ENCODE measurements around the gene PDLIM7.

DNA sequence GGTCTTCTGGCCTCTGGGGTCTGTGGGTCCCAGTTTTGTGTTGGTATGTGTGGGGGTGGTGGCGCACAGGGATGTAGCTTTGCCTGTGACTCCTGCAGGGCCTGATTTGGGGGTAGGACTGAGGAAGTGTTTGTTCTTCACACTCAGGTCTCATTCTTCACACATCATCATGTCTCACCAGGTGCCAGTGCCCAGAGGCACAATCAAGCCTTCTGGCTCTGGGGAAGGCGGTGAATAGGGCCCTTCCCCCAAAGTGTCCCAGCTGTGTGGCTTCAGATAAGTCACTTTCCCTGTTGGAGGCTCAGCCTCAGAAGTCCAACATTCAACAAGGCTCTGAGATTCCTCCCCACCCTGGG, 29.1 kb downstream of the PDLIM7 start:
- no peak for TF ChIP-seq EZH2 (IDR thresholded peaks at IDR 0.05; ENCODE audit: borderline replicate concordance, low read depth, low read length, poor library complexity, severe bottlenecking)
- TF ChIP-seq, protein P1, sequence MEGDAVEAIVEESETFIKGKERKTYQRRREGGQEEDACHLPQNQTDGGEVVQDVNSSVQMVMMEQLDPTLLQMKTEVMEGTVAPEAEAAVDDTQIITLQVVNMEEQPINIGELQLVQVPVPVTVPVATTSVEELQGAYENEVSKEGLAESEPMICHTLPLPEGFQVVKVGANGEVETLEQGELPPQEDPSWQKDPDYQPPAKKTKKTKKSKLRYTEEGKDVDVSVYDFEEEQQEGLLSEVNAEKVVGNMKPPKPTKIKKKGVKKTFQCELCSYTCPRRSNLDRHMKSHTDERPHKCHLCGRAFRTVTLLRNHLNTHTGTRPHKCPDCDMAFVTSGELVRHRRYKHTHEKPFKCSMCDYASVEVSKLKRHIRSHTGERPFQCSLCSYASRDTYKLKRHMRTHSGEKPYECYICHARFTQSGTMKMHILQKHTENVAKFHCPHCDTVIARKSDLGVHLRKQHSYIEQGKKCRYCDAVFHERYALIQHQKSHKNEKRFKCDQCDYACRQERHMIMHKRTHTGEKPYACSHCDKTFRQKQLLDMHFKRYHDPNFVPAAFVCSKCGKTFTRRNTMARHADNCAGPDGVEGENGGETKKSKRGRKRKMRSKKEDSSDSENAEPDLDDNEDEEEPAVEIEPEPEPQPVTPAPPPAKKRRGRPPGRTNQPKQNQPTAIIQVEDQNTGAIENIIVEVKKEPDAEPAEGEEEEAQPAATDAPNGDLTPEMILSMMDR (conservative IDR thresholded peaks at IDR 0.05; ENCODE audit: low read depth, low read length), result no peak
